Adrenal gland (tissue), 12 donors: Measurements from ENCODE around the gene DHRS1. TPM values are rescaled to one million over a fixed set of nuclear protein-coding genes. Genes with fewer than 3 reads are reported as not detected.
A peak's percentile ranks its signal among the peaks of the same experiment; 100 is the strongest.

ENCODE experiments used
- DNase-seq, 7 donors: peaks; one replicate each; pipeline ENCODE4 v3.0.0-alpha.2; 2019 to 2020
- H3K27ac ChIP-seq, 5 donors: fragments of 200-600 bp; sonication (generic) in 4 of 5; 1 replicate in 3 of 5; 2 replicates in 2 of 5; pipeline versions ENCODE4 v1.5.1 to v1.8.0; 2016 to 2020; ENCODE audit warnings: mild to moderate bottlenecking in 1 of 5
- H3K27me3 ChIP-seq: fragments of 200-600 bp; 2 replicates; pipeline ENCODE4 v1.8.0; 2021
- H3K36me3 ChIP-seq, 2 donors: fragments of 200-600 bp; replicated peaks in 1 of 2; 1 replicate in 1 of 2; 2 replicates in 1 of 2; pipeline versions ENCODE4 v1.5.1 to v1.8.0; 2018 to 2022
- H3K4me1 ChIP-seq, 2 donors: fragments of 200-600 bp; replicated peaks in 1 of 2; 1 replicate in 1 of 2; 2 replicates in 1 of 2; pipeline versions ENCODE4 v1.5.1 to v1.8.0; 2018 to 2021
- H3K4me3 ChIP-seq, 4 donors: fragments of 200-600 bp; sonication (generic) in 3 of 4; one replicate each; pipeline ENCODE4 v1.5.1; 2016 to 2018
- H3K9me3 ChIP-seq, 3 donors: fragments of 200-600 bp; sonication (generic) in 1 of 3; replicated peaks in 1 of 3; 1 replicate in 2 of 3; 2 replicates in 1 of 3; pipeline versions ENCODE4 v1.5.1 to v1.8.0; 2016 to 2021
- POLR2A ChIP-seq, 2 donors: fragments of 450-650 bp; IDR thresholded peaks; one replicate each; pipeline ENCODE4 v1.6.1; 2017; ENCODE audit warnings: antibody characterized with exemption in 2 of 2, mild to moderate bottlenecking in 2 of 2, moderate library complexity in 1 of 2
- WGBS, 4 donors: extraction: QIAGEN DNeasy Blood & Tissue Kit in 2 of 4; methylation state at CpG; one replicate each; pipeline versions ENCODE4 v1.1.5 to v1.1.7; 2013 to 2017; 5-methylcytosine and 5-hydroxymethylcytosine counted together
- intact Hi-C, 2 donors: fragments of 100-400 bp; cut with DNase I; formaldehyde crosslinking; loops; one replicate each; pipeline versions ENCODE4 v1.14.1 to v1.15.0; 2022 to 2023
- polyA plus RNA-seq, 3 donors: library from polyadenylated mRNA; stranded (reverse); fragments of 200-250 nt in 2 of 3; fragments of 350-450 nt in 1 of 3; fragmentation: Illumina TruSeq in 1 of 3; extraction: RNeasy Lipid Tissue Mini Kit (QIAGEN cat#74804) in 1 of 3; gene quantifications; one replicate each; pipeline ENCODE4 v1.2.3, GENCODE V29; 2013 to 2014
- total RNA-seq, 9 donors: library from RNA; depleted of rRNA in 4 of 9; stranded (reverse); fragments of >200 nt in 4 of 9; fragments of 120-200 nt in 1 of 9; fragmentation: NEBNext Ultra II Directional in 1 of 9; extraction: Animal tissue kit (Norgen Biotek cat#: 25700) in 1 of 9; gene quantifications; one replicate each; pipeline versions ENCODE4 v1.1.0 to v1.2.4, GENCODE V29; 2013 to 2023
- TF ChIP-seq, protein P1 (sequence below), 6 experiments: fragments of 450-650 bp in 4 of 6; fragments of 200-600 bp in 2 of 6; sonication (generic) in 1 of 6; IDR thresholded peaks; 1 replicate in 5 of 6; 2 replicates in 1 of 6; pipeline versions ENCODE4 v1.5.1 to v1.8.0; 2016 to 2021; ENCODE audit warnings: antibody characterized with exemption in 6 of 6, mild to moderate bottlenecking in 2 of 6, moderate library complexity in 1 of 6
- donor health status: healthy with polysubstance abuse.
- donor health status: Bipolar disorder and iron deficiency.
- donor health status: DM: yes; HTN: yes; CAD: no.
- donor health status: DM: no; HTN: no; CAD: no.
- donor health status: DM: no; HTN: no; CAD: no.
- donor health status: DM: yes; HTN: yes; CAD: no.

DHRS1 gene
- total and polyA plus RNA-seq, 12 donors, result 11.4 to 68.1 (median 36.8) TPM

DNA sequence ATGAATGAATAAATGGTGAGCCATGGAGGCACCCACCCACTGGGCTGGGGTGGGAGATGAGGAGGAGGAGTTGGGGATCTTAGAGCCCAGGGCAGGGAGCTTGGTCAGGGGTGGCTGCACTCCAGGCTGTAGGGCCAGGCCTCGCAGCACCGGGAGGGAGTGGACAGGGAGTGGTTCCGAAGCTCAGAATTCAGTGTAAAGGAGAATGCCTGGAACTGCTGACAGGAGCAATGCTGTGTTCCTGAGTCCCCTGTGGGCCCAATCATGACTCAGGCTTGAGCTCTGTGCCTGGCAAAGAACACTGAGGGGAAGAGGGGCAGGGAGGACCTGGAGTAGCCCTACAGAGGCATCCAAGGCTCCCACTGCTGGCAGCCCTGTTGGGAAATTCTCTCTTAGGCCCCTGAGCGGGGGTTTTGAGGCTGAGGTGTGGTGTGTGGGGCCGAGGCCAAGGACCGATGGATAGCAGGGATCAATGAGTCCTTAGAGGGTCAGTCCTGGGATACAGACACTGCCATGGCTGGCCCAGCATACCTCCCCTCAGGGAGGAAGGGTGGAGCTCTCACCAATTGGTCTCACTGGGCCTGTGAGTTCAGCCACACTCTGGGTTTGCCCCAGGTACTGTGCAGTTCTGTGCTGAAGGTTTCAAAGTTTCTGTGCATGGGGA is 18.7 kb downstream of the DHRS1 start:
- H3K4me1 ChIP-seq, result peaks cover 0 to 5% of the 10 kb centered on the region in 2 donors
- H3K27me3 ChIP-seq, result no peaks in the 10 kb centered on the region
- intact Hi-C loops, result no loop called here
- H3K36me3 ChIP-seq, result no peaks in the 10 kb centered on the region
- H3K4me3 ChIP-seq, result no peak overlapping the region
- no peak for DNase-seq
- TF ChIP-seq, protein P1, sequence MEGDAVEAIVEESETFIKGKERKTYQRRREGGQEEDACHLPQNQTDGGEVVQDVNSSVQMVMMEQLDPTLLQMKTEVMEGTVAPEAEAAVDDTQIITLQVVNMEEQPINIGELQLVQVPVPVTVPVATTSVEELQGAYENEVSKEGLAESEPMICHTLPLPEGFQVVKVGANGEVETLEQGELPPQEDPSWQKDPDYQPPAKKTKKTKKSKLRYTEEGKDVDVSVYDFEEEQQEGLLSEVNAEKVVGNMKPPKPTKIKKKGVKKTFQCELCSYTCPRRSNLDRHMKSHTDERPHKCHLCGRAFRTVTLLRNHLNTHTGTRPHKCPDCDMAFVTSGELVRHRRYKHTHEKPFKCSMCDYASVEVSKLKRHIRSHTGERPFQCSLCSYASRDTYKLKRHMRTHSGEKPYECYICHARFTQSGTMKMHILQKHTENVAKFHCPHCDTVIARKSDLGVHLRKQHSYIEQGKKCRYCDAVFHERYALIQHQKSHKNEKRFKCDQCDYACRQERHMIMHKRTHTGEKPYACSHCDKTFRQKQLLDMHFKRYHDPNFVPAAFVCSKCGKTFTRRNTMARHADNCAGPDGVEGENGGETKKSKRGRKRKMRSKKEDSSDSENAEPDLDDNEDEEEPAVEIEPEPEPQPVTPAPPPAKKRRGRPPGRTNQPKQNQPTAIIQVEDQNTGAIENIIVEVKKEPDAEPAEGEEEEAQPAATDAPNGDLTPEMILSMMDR (IDR thresholded peaks at IDR 0.05), result no peak
- TF ChIP-seq POLR2A (IDR thresholded peaks at IDR 0.05), result no peak
- 83 to 92% (median 86%) methylated on average over 6 of the region's 6 CpGs for WGBS, 4 donors
- H3K9me3 ChIP-seq, result no peaks in the 10 kb centered on the region
- H3K27ac ChIP-seq, result no peak overlapping the region

DNA sequence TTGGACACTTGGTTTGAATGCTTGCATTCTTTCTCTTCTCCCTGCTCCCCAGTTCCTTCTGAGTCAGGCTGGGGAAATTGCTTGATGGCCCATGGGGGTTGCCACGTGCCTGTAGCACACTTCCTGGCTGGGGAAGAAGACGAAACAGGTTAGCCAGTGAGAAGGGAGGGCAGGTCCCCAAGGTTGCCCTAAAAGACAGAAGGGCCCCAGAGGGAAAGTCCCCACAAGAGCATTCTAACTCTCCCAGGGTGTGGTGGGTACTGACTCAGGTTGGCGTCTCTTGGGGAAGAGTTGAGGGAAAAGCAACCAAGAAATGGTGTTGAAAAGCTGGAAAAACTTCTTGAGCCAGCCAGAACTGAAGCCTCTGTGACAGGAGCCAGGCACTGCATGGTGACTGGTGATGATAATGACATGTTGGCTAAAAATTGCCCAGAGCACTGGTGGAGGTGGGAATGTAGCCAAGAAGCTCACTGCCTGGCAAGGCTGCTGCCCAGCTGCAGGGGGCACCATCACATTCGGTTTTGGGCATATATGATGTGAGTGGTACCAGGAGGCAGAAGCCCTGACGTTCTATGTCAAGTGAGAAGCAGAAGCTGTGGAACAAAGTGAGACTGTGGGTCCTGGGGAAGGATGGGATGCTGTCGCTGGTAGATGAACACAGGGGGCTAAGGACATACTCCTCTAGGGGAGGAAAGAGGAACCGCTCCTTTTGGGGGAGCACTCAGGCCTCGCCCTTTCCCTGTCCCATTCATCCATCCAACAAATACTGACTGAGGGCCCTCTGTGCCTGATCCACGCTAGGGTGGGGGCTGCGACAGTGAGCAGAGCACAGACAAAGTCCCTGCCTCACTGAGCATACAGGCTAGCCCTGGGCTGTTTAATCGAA is 20.0 kb downstream of the DHRS1 start:
- TF ChIP-seq, protein P1 (IDR thresholded peaks at IDR 0.05), result no peak
- no peak for TF ChIP-seq POLR2A (IDR thresholded peaks at IDR 0.05)
- Histone ChIP-seq H3K4me1 (peaks cover 0 to 5% of the 10 kb centered on the region in 2 donors), H3K27me3 (no peaks in the 10 kb centered on the region), H3K9me3 (no peaks in the 10 kb centered on the region), H3K36me3 (no peaks in the 10 kb centered on the region), H3K4me3 (no peak overlapping the region), H3K27ac (peak overlapping the region in 1 of 5 donors; percentile 34)
- WGBS, 4 donors, result 63 to 79% (median 76%) methylated on average over 7 to 11 of the region's 11 CpGs
- peak in 2 of 7 donors; percentile 38 to 78 for DNase-seq
- intact Hi-C loops, result no loop called here

DNA sequence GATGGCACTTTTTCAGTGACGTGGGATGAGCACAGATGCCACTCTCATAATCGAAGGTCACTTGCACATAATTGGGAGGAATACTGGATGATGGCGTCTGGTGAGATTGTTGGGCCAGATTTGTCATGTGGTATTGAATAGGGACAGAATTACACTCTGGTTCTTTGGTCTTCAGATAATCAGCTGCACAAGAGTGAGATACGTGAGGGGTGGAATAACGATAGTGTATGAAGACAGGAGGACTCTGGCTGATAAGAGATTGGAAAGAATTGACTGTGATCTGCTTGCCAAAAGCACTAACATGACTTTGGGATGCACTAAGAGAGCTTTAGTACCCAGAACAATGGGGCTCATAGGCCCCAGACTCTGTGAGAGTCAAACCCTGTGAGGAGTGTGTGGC is 21.2 kb downstream of the DHRS1 start:
- H3K27me3 ChIP-seq, result no peaks in the 10 kb centered on the region
- no peaks in the 10 kb centered on the region for H3K36me3 ChIP-seq
- no peak overlapping the region for H3K27ac ChIP-seq
- H3K9me3 ChIP-seq, result no peaks in the 10 kb centered on the region
- 87 to 95% (median 93%) methylated on average over 5 of the region's 5 CpGs for WGBS, 4 donors
- TF ChIP-seq, protein P1 (IDR thresholded peaks at IDR 0.05), result no peak
- no peak for TF ChIP-seq POLR2A (IDR thresholded peaks at IDR 0.05)
- intact Hi-C loops, result no loop called here
- no peak overlapping the region for H3K4me3 ChIP-seq
- no peak for DNase-seq
- H3K4me1 ChIP-seq, result peaks cover 0 to 9% of the 10 kb centered on the region in 2 donors

DNA sequence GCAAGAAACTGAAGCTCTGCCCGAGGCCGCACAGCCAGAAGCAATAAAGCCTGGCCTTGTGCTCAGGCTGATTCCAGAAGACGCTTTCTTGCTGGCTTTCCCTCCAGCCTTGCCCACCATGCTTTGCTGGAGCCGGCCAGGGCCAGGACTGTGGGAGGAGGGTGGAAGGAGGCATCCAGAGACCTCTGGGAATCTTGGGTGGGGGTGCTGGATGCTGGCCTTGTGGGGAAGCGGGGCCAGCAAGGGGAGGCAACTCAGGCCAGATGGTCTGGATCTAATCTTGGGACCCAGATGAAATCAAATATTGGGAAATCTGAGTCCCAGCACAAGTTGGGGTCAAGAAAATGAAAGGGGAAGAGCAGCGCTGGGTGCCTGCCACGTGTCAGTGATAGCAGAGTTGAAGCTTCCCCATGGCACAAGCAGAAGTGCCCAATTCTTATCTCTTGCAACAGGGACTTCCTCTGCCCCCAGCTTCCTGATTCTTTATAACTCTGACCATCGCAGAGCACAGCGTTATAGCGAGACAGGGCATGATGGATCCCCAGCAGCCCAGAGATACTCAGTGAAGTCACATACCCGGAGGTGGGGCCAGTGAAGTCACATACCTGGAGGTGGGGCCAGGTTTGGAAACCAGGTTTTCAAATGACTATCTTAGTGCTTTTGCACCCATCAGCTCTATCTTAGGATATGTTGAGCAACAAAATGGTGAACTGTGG is 21.8 kb downstream of the DHRS1 start:
- peak in 4 of 7 donors; percentile 26 to 62 (median 44) for DNase-seq
- TF ChIP-seq POLR2A (IDR thresholded peaks at IDR 0.05), result no peak
- TF ChIP-seq, protein P1 (IDR thresholded peaks at IDR 0.05), result no peak
- H3K4me1 ChIP-seq, result peaks cover 0 to 16% of the 10 kb centered on the region in 2 donors
- no peaks in the 10 kb centered on the region for H3K27me3 ChIP-seq
- H3K4me3 ChIP-seq, result no peak overlapping the region
- H3K36me3 ChIP-seq, result no peaks in the 10 kb centered on the region
- no peaks in the 10 kb centered on the region for H3K9me3 ChIP-seq
- intact Hi-C loops, result no loop called here
- WGBS, 4 donors, result 60 to 81% (median 76%) methylated on average over 11 of the region's 11 CpGs
- H3K27ac ChIP-seq, result peak overlapping the region in 2 of 5 donors; percentile 26 to 42
